ENCODE results near the gene TMEM9. TPM values are rescaled to one million over a fixed set of nuclear protein-coding genes. Genes with fewer than 3 reads are reported as not detected.

The TMEM9 gene
- total RNA-seq, 1 experiment from 2014 or later: 110 TPM

GRCh38 chr1:201146626-201147390 lies 7.5 kb downstream of the TMEM9 start:
- no peak for DNase-seq (ENCODE audit: low read depth in 1 of 2, low spot score in 2 of 2)

DNA sequence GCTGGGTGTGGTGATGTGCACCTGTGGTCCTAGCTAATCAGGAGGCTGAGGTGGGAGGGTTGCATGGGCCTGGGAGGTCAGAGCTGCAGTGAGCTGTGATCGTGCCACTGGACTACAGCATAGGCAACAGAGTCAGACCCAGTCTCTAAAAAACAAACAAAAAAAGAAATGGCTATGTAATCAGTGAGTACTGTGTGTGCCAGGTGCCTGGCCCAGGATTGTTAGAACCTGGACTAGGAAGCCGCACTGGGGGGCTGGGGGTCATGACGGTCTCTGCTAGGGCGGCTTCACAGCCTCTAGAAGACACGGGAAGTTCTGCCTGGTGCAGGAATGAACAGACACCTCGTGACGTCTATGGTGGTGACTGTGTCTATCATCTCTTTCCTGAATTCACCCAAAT lies 8.5 kb downstream of the TMEM9 start:
- no peak overlapping the region for H3K27ac ChIP-seq
- DNase-seq (ENCODE audit: low read depth in 1 of 2, low spot score in 2 of 2): no peak
- H3K36me3 ChIP-seq: peaks cover 94% of the 10 kb centered on the region
- no peak overlapping the region for H3K4me3 ChIP-seq
- H3K9me3 ChIP-seq (replicated peaks): no peaks in the 10 kb centered on the region
- H3K4me1 ChIP-seq (replicated peaks): no peaks in the 10 kb centered on the region
- H3K27me3 ChIP-seq (replicated peaks): no peaks in the 10 kb centered on the region

More at GRCh38 chr1:201146626-201147390, 7.5 kb downstream of the TMEM9 start:
- no peak overlapping the region for H3K4me3 ChIP-seq
- peaks cover 94% of the 10 kb centered on the region for H3K36me3 ChIP-seq
- no peaks in the 10 kb centered on the region for H3K4me1 ChIP-seq (replicated peaks)
- no peak overlapping the region for H3K27ac ChIP-seq
- no peaks in the 10 kb centered on the region for H3K27me3 ChIP-seq (replicated peaks)
- no peaks in the 10 kb centered on the region for H3K9me3 ChIP-seq (replicated peaks)

DNA sequence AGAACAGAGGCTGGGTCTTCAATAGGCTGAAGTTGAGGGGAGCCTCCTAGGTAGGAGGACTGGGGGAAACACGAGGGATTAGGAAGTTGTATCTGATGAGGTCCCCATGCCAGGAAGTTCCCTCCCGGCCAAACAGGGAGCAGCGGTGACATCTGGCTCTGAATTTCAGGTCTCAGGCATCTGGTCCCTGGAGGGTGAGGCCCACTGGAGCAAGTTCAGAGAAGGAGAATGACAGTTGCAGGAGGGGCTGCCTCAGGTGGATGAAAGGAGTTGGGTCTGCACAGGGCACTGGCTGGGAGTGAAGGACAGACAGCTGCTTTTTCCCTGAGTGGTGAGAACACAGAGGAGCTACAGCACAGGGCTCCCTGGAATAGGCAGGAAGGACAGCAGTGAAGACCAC lies 9.1 kb downstream of the TMEM9 start:
- no peak for DNase-seq (ENCODE audit: low read depth in 1 of 2, low spot score in 2 of 2)
- no peak overlapping the region for H3K4me3 ChIP-seq
- peaks cover 92% of the 10 kb centered on the region for H3K36me3 ChIP-seq
- no peaks in the 10 kb centered on the region for H3K9me3 ChIP-seq (replicated peaks)
- H3K4me1 ChIP-seq (replicated peaks): no peaks in the 10 kb centered on the region
- no peaks in the 10 kb centered on the region for H3K27me3 ChIP-seq (replicated peaks)
- no peak overlapping the region for H3K27ac ChIP-seq

DNA sequence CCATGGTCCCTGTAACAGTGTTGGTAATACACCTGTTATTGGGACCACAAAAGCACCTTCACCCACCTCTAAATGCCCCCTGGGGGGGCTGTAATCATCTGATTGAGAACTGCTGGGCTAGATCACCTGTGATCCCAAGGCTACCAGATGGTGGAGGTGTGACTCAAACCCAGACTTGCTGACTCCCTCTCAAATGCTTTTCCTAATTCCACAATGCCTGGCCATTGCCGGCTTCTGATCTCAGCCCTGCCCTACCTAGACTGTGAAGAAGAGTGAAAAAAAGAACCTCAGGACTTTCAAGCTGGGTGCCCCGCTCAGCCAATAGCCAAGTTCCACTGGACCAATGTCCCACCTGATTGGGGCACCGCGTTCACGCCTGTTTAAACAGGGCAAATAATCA lies 9.6 kb downstream of the TMEM9 start:
- no peaks in the 10 kb centered on the region for H3K27me3 ChIP-seq (replicated peaks)
- DNase-seq (ENCODE audit: low read depth in 1 of 2, low spot score in 2 of 2): no peak
- no peaks in the 10 kb centered on the region for H3K4me1 ChIP-seq (replicated peaks)
- H3K4me3 ChIP-seq: no peak overlapping the region
- H3K36me3 ChIP-seq: peaks cover 92% of the 10 kb centered on the region
- H3K27ac ChIP-seq: no peak overlapping the region
- H3K9me3 ChIP-seq (replicated peaks): no peaks in the 10 kb centered on the region

GRCh38 chr1:201143726-201144635 lies 10.3 kb downstream of the TMEM9 start:
- Histone ChIP-seq H3K27me3 (replicated peaks) (no peaks in the 10 kb centered on the region), H3K9me3 (replicated peaks) (no peaks in the 10 kb centered on the region), H3K36me3 (peaks cover 90% of the 10 kb centered on the region), H3K27ac (no peak overlapping the region), H3K4me3 (no peak overlapping the region), H3K4me1 (replicated peaks) (no peaks in the 10 kb centered on the region)
- DNase-seq (ENCODE audit: low read depth in 1 of 2, low spot score in 2 of 2): no peak

GRCh38 chr1:201142849-201143725 lies 11.2 kb downstream of the TMEM9 start:
- peaks cover 83% of the 10 kb centered on the region for H3K36me3 ChIP-seq

GRCh38 chr1:201142011-201142848 lies 12.0 kb downstream of the TMEM9 start:
- Histone ChIP-seq H3K27me3 (replicated peaks) (no peaks in the 10 kb centered on the region), H3K27ac (no peak overlapping the region), H3K4me3 (no peak overlapping the region), H3K9me3 (replicated peaks) (no peaks in the 10 kb centered on the region), H3K36me3 (peaks cover 79% of the 10 kb centered on the region), H3K4me1 (replicated peaks) (peaks cover 10% of the 10 kb centered on the region)
- DNase-seq (ENCODE audit: low read depth in 1 of 2, low spot score in 2 of 2): no peak

More at GRCh38 chr1:201142849-201143725, 11.2 kb downstream of the TMEM9 start:
- H3K27me3 ChIP-seq (replicated peaks): no peaks in the 10 kb centered on the region
- no peaks in the 10 kb centered on the region for H3K9me3 ChIP-seq (replicated peaks)
- no peak overlapping the region for H3K4me3 ChIP-seq
- DNase-seq (ENCODE audit: low read depth in 1 of 2, low spot score in 2 of 2): no peak
- peaks cover 2% of the 10 kb centered on the region for H3K4me1 ChIP-seq (replicated peaks)
- H3K27ac ChIP-seq: no peak overlapping the region

DNA sequence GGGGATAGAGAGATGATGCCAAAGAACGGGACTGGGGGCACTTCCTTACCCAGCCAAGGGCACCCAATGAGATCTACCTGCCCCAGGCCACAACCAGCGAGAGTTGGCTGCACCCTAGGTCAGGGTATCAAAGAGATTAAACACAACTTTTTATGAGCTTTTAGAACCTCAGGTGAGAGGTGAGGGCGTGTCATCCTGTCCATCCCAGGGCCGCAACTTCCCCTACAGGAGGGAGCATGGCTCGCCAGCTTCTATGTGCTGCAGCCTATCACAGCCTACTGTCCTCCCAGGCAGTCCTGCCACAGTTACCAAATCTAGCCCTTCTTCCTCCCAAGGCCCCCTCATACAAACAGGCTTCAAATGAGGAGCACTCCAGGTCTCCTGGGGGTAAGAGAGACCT lies 12.9 kb downstream of the TMEM9 start:
- H3K4me1 ChIP-seq (replicated peaks): peaks cover 15% of the 10 kb centered on the region
- H3K36me3 ChIP-seq: peaks cover 78% of the 10 kb centered on the region
- H3K4me3 ChIP-seq: no peak overlapping the region
- H3K27me3 ChIP-seq (replicated peaks): no peaks in the 10 kb centered on the region
- H3K9me3 ChIP-seq (replicated peaks): no peaks in the 10 kb centered on the region
- DNase-seq (ENCODE audit: low read depth in 1 of 2, low spot score in 2 of 2): no peak
- no peak overlapping the region for H3K27ac ChIP-seq

DNA sequence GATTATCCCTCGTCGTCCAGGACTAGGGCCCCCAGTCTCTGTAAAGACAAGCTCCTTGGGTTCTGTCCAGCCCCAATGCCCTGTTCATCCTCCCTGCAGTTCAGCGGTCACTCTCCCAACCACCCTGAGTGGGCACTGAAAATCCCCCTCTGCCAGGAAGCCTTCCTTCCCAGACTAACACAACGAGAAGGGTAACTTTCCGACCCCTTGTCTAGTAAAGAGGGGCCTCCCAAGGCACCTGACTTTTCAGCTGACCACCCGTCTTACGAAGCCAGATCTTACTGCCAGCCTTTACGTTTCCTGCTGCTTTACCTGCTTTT lies 13.4 kb downstream of the TMEM9 start:
- peaks cover 15% of the 10 kb centered on the region for H3K4me1 ChIP-seq (replicated peaks)
- no peak for DNase-seq (ENCODE audit: low read depth in 1 of 2, low spot score in 2 of 2)
- H3K27ac ChIP-seq: no peak overlapping the region
- peaks cover 79% of the 10 kb centered on the region for H3K36me3 ChIP-seq
- no peak overlapping the region for H3K4me3 ChIP-seq
- no peaks in the 10 kb centered on the region for H3K27me3 ChIP-seq (replicated peaks)
- no peaks in the 10 kb centered on the region for H3K9me3 ChIP-seq (replicated peaks)

- Histone ChIP-seq H3K36me3 (peaks cover 79% of the 10 kb centered on the region), H3K27ac (no peak overlapping the region), H3K4me1 (replicated peaks) (peaks cover 15% of the 10 kb centered on the region), H3K4me3 (no peak overlapping the region), H3K27me3 (replicated peaks) (no peaks in the 10 kb centered on the region), H3K9me3 (replicated peaks) (no peaks in the 10 kb centered on the region)
- no peak for DNase-seq (ENCODE audit: low read depth in 1 of 2, low spot score in 2 of 2)
Observed at GRCh38 chr1:201140235-201140940, 13.9 kb downstream of the TMEM9 start.

DNA sequence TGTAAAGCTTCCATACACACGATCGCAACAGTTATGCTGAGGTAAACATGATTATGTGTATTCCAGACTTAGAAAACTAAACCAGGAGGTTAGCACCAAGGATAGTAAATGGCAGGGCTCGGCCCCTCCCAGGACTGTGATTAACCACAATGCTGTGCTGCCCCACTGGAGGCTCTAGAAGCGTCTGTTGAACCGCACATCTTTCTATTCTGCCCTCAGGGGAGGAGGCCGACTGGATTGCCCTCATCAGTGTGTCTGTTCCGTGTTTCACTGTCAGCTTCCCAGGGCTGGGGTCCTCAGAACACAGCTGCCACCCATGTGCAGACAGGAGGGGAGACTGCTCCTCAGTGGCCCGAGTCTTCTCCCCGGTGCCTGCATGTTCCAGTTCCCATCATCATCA lies 14.5 kb downstream of the TMEM9 start:
- peaks cover 15% of the 10 kb centered on the region for H3K4me1 ChIP-seq (replicated peaks)

DNA sequence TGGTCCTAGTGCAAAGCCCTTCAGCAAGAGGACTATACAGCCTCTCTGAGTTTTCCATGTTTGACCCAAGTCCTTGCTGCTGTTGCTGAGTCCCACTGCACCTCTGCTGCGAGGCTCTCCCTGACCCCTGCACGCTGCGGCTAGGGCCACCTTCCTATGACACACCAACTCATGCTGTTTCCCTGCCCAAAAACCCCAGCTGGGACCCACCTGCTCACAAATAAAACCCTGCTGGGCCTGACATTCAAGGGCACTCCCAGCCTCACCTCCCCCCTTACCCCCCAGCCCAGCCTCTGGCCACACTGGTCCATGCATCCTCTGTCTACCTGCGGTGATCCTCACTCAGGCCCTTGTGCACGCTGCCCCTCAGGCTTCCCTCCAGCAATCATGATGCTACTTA lies 15.0 kb downstream of the TMEM9 start:
- Histone ChIP-seq H3K36me3 (peaks cover 78% of the 10 kb centered on the region), H3K9me3 (replicated peaks) (no peaks in the 10 kb centered on the region), H3K4me1 (replicated peaks) (peaks cover 15% of the 10 kb centered on the region), H3K4me3 (no peak overlapping the region), H3K27me3 (replicated peaks) (no peaks in the 10 kb centered on the region), H3K27ac (no peak overlapping the region)
- DNase-seq (ENCODE audit: low read depth in 1 of 2, low spot score in 2 of 2): no peak

More for the DNA sequence above, 14.5 kb downstream of the TMEM9 start:
- Histone ChIP-seq H3K36me3 (peaks cover 79% of the 10 kb centered on the region), H3K9me3 (replicated peaks) (no peaks in the 10 kb centered on the region), H3K4me3 (no peak overlapping the region), H3K27me3 (replicated peaks) (no peaks in the 10 kb centered on the region), H3K27ac (no peak overlapping the region)
- no peak for DNase-seq (ENCODE audit: low read depth in 1 of 2, low spot score in 2 of 2)
